GM18519 (cell line): ENCODE measurements around the gene DAD1.
"Not testable (repeated sequence)": the region's sequence is repeated elsewhere in the genome, so short reads cannot be mapped to it uniquely, and the experiment has no call there.

Source experiments
- ATAC-seq: cut with Tn5 transposase; IDR thresholded peaks from one replicate; pipeline ENCODE4 v1.9.1; 2021; ENCODE audit warnings: mild to moderate bottlenecking, moderate library complexity; ENCODE audit not compliant: unreplicated experiment, low FRiP score

Gene DAD1

GRCh38 chr14:22589096-22589839, at the start of gene DAD1:
DAD1 (minus strand) TSS chr14:22589224; CDS start chr14:22589157, 67 bp downstream.
- peak; percentile 87 for ATAC-seq

DNA sequence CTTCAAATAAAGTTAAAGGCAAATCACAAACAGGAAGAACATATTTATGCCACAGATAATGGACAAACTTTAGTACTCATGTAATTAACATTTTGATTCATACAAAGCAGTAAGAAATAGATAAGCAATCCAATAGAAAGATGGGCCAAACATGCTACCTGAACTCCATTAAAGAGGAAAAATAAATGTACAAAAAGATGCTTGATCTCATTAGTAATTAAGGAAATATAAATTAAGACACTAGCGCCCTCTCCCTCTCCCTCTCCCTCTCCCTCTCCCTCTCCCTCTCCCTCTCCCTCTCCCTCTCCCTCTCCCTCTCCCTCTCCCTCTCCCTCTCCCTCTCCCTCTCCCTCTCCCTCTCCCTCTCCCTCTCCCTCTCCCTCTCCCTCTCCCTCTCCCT, 47.0 kb upstream of the DAD1 start:
- ATAC-seq, result not testable (repeated sequence)

GRCh38 chr14:22634233-22634900, 45.3 kb upstream of the DAD1 start:
- no peak for ATAC-seq

DNA sequence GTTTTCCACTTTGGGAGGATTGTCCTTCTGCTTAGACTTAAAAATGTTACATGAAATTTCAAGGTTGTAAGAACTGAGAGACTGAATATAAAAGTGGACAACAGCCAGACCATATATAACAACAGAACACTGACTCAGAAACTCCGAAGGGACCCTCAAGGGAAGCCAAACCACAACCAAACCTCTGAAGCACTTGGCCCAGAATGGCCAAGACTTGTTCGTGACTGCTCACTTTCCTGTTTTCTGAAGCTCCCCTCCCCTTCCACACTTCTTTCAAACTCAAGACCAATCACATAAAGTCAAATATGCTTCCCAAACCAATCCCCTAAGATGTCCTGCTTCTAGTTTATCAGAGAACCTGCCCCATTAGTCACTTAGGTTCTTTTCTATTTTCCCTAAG, 41.5 kb upstream of the DAD1 start:
- ATAC-seq, result no peak

DNA sequence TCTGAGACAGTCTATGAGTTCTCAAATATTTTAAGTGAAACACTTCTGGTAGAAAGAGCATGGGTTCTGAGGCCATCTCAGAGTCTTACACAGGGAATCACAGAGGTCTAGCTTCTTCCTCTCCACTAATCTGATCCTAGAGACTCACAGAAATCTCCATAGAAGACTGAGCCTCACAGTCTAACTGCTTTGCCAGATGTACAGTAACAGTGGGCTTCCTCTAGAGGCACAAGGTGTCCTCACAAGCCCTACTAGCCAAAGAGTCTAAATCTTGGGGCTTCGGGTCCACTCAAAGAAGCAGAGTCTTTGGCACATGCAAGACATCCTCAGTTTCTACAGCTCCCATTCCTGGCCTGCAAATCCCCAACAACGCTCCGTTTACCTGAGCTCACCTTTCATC, 41.0 kb upstream of the DAD1 start:
- no peak for ATAC-seq

DNA sequence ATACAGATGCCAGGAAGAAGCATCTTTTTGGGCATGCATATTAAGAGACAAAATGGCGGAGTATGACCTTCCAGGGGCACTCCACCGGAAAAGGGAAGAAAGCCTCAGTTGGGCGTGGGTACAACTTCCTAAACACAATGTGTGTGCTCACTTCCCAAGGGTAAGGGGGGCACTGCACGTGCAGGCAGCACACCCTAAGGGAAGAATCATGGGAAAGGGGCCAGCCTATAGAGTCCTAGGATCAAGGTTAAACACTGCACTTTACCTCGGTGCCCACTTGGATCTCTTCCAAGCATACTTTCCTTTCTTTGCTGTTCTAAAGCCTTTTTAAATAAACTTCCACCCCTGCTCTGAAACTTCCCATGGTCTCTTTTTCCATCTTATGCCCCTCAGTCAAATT, 40.3 kb upstream of the DAD1 start:
- no peak for ATAC-seq

DNA sequence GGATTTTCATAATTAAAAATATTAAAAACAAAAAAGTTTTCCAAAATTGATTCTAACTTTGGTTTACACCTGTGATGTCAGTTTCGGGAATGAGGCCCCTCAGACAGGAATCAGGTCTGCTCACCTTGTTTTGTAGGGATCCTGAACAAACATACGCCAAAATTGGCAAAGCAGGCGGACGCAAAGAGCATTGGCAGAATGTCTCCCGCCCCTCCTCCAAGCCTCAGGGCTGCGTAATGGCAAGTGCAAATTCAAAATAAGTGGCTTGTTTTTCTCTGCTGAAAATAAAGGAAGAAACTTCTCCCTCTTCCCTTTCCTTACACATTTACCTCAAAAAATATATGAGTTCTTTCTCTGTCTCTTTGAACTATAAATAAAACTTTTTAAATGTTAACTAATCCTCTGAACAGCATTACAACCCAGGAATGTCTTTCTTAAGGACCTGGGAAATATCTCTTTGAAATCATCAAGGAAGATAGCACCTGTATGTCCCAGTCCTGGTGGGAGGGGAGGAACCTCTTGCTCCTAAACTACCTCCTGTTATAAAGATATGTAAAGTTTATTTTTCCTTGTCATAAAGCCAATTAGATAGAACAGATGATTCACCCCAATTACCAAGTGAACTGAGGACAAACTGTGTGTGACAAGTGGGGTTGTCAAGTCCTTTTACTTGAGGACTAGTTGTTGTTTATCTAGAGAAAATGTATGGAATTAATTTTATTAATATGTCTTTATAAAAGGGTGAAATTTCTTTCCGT, 38.7 kb upstream of the DAD1 start:
- ATAC-seq, result no peak

GRCh38 chr14:22626590-22626989, 37.6 kb upstream of the DAD1 start:
- no peak for ATAC-seq

DNA sequence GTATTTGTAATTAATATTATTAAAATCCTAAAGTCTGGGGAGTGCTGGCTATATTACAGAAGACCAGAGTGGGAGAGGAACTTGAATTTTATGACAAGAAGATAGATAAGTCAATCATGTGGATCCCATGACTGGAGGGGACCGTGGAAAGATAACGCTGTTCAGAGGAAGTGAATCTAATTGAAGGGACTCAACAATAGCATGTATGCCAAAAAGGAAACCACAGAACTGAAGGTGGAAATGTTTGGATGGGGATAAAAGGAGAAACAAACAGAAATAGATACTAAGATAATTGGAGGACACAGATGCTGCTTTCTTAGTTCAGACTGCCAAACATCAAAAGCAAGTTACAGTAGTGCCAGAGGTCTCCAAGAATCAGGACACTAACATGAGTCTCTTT, 34.0 kb upstream of the DAD1 start:
- ATAC-seq, result no peak

GRCh38 chr14:22622255-22622654, 33.2 kb upstream of the DAD1 start:
- no peak for ATAC-seq

DNA sequence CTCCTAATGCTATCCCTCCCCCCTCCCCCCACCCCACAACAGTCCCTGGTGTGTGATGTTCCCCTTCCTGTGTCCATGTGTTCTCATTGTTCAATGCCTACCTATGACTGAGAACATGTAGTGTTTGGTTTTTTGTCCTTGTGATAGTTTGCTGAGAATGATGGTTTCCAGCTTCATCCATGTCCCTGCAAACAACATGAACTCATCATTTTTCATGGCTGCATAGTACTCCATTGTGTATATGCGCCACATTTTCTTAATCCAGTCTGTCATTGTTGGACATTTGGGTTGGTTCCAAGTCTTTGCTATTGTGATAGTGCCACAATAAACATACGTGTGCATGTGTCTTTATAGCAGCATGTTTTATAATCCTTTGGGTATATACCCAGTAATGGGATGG, 26.7 kb upstream of the DAD1 start:
- ATAC-seq, result not testable (repeated sequence)

- no peak for ATAC-seq
Measured at GRCh38 chr14:22614240-22614799, 25.3 kb upstream of the DAD1 start.

DNA sequence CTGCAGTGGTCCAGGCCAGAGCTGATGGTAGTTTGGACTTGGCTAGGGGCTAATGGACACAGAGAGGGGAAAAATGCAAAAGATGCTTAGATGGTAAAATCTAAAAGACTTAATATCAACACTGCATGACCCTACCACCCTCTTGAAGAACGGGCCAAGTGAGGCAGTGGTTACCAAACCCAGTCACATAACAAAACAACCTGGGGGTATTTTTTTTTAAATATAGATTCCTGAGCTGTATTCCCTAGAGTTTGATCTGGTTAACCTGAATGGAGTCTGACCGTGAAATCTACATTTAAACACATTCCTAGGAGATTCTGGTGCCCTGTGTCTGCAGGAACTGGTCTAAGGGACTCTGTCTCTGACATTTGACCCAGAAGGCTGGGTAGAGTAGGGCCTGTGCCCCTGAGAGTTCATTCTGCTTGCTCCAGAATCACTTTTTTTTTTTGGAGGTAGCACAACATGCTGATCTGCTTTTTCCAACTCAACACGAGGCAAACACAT, 24.8 kb upstream of the DAD1 start:
- no peak for ATAC-seq

DNA sequence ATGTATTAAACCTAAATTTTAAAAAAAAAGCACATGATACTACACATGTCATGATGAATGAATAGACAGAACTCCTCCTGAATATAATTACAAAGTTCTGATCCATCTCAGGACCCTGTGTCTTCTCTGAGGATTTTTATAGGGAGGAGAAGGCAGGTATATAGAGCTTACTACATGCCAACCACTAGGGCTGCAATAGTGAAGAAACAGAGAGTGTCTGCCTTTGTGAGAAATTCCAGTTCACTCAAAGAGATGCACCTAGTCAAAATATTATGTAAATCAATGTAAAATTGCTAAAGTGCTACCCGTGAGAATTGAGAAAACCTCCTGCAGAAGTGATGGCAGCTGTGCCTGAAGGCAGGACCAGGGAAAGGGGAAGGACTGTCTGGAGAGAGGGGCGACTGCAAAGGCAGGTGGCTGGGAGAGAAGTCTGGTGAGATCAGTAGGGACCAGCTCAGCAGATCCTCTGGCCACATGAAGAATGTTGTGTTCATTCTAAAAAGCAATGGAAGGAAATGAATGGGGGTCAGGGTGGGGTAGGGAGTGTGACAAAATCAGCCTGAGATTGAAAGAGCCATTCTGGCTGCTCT, 24.2 kb upstream of the DAD1 start:
- ATAC-seq, result no peak

DNA sequence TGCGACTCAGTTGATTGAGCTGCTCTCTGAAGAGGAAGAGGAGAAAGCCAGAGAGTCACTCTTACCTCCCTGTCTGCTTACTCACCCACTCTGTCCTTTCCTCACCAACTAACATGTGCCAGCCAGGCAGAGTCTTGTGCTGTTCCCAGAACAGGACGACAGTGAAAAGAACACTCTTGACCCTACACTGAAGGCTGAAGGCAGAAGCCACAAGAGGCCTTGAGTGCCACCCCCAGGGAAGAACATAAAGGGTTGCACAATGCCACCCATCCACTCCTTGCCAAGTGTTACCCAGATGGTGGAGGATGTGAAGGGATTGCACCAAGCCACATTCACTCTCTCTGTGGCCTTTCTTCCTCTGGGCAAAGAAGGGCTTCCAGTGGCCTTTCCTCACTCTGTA, 21.9 kb upstream of the DAD1 start:
- ATAC-seq, result no peak

GRCh38 chr14:22607291-22607690, 18.3 kb upstream of the DAD1 start:
- no peak for ATAC-seq

GRCh38 chr14:22606380-22606779, 17.4 kb upstream of the DAD1 start:
- ATAC-seq, result no peak

DNA sequence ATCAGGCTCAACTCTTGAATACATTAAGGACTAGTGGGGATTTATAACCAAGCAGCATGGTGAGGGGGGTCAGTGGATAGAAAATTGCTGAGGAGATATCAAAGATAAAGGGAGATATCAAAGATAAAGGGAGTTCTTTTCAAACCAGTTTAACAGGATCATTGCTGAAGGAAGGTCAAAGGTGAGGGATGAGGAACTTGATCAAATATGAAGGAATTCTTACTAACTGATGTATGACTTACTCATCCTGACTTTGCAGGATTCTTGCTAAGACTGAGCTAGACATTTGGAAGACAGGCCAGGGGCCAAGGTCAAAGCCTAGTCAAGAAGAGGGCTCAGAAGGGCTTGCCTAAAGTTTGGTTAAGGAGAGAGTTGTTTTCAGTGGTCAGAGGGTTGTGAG, 13.8 kb upstream of the DAD1 start:
- ATAC-seq, result no peak

GRCh38 chr14:22601996-22602395, 13.0 kb upstream of the DAD1 start:
- ATAC-seq, result no peak

DNA sequence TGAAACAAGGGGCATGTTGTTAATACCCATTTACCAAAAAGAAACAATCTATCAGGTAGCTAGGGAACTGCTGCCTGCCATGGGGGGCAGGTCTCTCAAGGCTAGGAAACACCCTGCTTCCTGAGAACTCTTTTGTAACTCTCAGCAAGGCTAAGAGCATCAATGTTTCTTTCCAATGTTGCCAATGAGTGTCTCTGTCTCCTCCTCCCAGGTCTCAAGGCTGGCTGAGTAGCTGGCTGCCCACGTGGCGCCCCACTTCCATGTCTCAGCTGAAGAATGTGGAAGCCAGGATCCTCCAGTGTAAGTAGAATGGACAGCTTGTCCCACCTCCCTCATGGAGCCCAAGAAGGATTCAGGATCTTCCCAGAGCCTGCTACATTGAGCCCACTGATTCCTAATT, 12.4 kb upstream of the DAD1 start:
- ATAC-seq, result no peak

DNA sequence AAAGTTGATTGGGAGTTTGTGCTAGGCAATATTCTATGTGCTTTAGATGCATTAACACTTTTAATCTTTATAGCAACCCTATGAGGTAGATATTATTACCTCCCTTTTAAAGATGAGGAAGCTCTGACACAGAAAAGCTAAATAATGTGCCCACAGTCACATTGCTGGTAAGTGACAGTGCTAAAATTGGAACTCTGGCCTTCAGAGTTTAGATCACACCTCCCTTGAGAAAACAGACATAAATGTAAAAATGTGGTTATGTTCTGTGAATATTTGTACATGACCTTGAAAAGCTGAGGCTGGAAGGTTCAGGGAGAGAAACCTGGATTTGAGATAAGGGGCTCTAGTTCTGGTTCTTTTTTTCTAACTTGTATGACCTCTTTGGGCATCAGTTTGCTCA, 11.0 kb upstream of the DAD1 start:
- no peak for ATAC-seq
